ENCODE measurements around the gene ATXN1.

DNA sequence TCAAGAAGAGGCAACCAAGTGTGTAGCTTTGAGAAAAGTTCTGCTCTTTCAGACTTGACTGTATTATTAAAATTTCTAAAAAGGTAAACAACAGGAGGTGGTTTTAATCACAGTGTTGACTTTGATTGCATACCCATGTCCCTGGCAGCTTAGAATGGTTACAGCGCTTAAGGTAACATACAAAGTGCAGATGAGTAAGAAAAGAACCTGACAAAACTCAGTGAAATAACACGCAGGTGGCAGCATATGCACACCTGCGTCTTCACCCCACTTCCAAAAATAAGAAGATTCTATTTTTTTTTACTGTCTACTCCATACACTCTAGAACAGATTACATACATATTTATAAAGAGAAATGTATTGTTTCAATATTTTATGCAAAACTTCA lies 289.4 kb downstream of the ATXN1 start:
- TF ChIP-seq POLR2A (IDR thresholded peaks at IDR 0.05; ENCODE audit: low read length) (no peak), GATA1 (IDR thresholded peaks at IDR 0.05; ENCODE audit: low read depth, low read length) (no peak)
